ENCODE data around the gene POU2F3.
"Not testable (repeated sequence)": the region's sequence is repeated elsewhere in the genome, so short reads cannot be mapped to it uniquely, and the experiment has no call there.

POU2F3 gene

GRCh38 chr11:120249279-120250262 lies 9.6 kb downstream of the POU2F3 start:
- peak; percentile 31 for ATAC-seq
- peaks cover 85% of the 10 kb centered on the region for H3K27me3 Mint-ChIP-seq
- peak overlapping the region; percentile 15 to 69 for H3K27ac Mint-ChIP-seq
- peaks cover 0 to 9% of the 10 kb centered on the region in 2 donors for H3K9me3 Mint-ChIP-seq
- no peak for DNase-seq
- H3K4me3 Mint-ChIP-seq = peak overlapping the region; percentile 51 to 77
- H3K4me1 Mint-ChIP-seq = peaks cover 55% of the 10 kb centered on the region

- H3K4me3 Mint-ChIP-seq, DNase-seq, H3K27ac Mint-ChIP-seq, H3K9me3 Mint-ChIP-seq, ATAC-seq: not testable (repeated sequence)
- Mint-ChIP-seq H3K27me3 (peaks cover 88% of the 10 kb centered on the region), H3K4me1 (peaks cover 35% of the 10 kb centered on the region)
These were observed 13.4 kb downstream of the POU2F3 start for GRCh38 chr11:120253377-120253776.

- H3K27ac Mint-ChIP-seq = no peak overlapping the region
- DNase-seq (no peak), ATAC-seq (peak; percentile 8)
- H3K4me3 Mint-ChIP-seq = no peak overlapping the region
- H3K9me3 Mint-ChIP-seq = peaks cover 0 to 3% of the 10 kb centered on the region in 2 donors
- H3K4me1 Mint-ChIP-seq = peaks cover 19% of the 10 kb centered on the region
- H3K27me3 Mint-ChIP-seq = peaks cover 100% of the 10 kb centered on the region
These were observed 15.0 kb downstream of the POU2F3 start for GRCh38 chr11:120254788-120255518.

GRCh38 chr11:120255519-120255866 lies 15.6 kb downstream of the POU2F3 start:
- no peak overlapping the region for H3K27ac Mint-ChIP-seq
- ATAC-seq (peak; percentile 21), DNase-seq (no peak)
- peaks cover 15% of the 10 kb centered on the region for H3K4me1 Mint-ChIP-seq
- no peaks in the 10 kb centered on the region for H3K9me3 Mint-ChIP-seq
- H3K27me3 Mint-ChIP-seq = peaks cover 100% of the 10 kb centered on the region
- no peak overlapping the region for H3K4me3 Mint-ChIP-seq

GRCh38 chr11:120256178-120256577 lies 16.2 kb downstream of the POU2F3 start:
- Mint-ChIP-seq H3K4me1 (peaks cover 15% of the 10 kb centered on the region), H3K9me3 (no peaks in the 10 kb centered on the region), H3K4me3 (no peak overlapping the region), H3K27me3 (peaks cover 100% of the 10 kb centered on the region), H3K27ac (no peak overlapping the region)
- DNase-seq (no peak), ATAC-seq (no peak)

GRCh38 chr11:120256779-120257178 lies 16.8 kb downstream of the POU2F3 start:
- no peak overlapping the region for H3K27ac Mint-ChIP-seq
- no peak for ATAC-seq
- no peak for DNase-seq
- H3K4me1 Mint-ChIP-seq = peaks cover 15% of the 10 kb centered on the region
- H3K9me3 Mint-ChIP-seq = no peaks in the 10 kb centered on the region
- H3K27me3 Mint-ChIP-seq = peaks cover 100% of the 10 kb centered on the region
- no peak overlapping the region for H3K4me3 Mint-ChIP-seq

GRCh38 chr11:120257346-120257745 lies 17.4 kb downstream of the POU2F3 start:
- peaks cover 15% of the 10 kb centered on the region for H3K4me1 Mint-ChIP-seq
- no peak overlapping the region for H3K4me3 Mint-ChIP-seq
- DNase-seq = no peak
- H3K9me3 Mint-ChIP-seq = no peaks in the 10 kb centered on the region
- ATAC-seq = no peak
- no peak overlapping the region for H3K27ac Mint-ChIP-seq
- H3K27me3 Mint-ChIP-seq = peaks cover 94% of the 10 kb centered on the region

GRCh38 chr11:120258661-120259060 lies 18.7 kb downstream of the POU2F3 start:
- Mint-ChIP-seq H3K4me3 (no peak overlapping the region), H3K27me3 (peaks cover 89% of the 10 kb centered on the region), H3K27ac (no peak overlapping the region), H3K9me3 (no peaks in the 10 kb centered on the region), H3K4me1 (peaks cover 15% of the 10 kb centered on the region)
- DNase-seq (no peak), ATAC-seq (no peak)

GRCh38 chr11:120259241-120259640 lies 19.3 kb downstream of the POU2F3 start:
- H3K4me1 Mint-ChIP-seq = peaks cover 13% of the 10 kb centered on the region
- H3K27me3 Mint-ChIP-seq = peaks cover 89% of the 10 kb centered on the region
- H3K27ac Mint-ChIP-seq = no peak overlapping the region
- no peak for ATAC-seq
- H3K9me3 Mint-ChIP-seq = no peaks in the 10 kb centered on the region
- DNase-seq = no peak
- H3K4me3 Mint-ChIP-seq = no peak overlapping the region

GRCh38 chr11:120259988-120260565 lies 20.1 kb downstream of the POU2F3 start:
- peaks cover 5% of the 10 kb centered on the region for H3K4me1 Mint-ChIP-seq
- ATAC-seq = no peak
- DNase-seq = no peak
- H3K9me3 Mint-ChIP-seq = no peaks in the 10 kb centered on the region
- H3K4me3 Mint-ChIP-seq = no peak overlapping the region
- peaks cover 85% of the 10 kb centered on the region for H3K27me3 Mint-ChIP-seq
- no peak overlapping the region for H3K27ac Mint-ChIP-seq

- Mint-ChIP-seq H3K4me3 (no peak overlapping the region), H3K4me1 (no peaks in the 10 kb centered on the region), H3K27me3 (peaks cover 85% of the 10 kb centered on the region)
These were observed 20.7 kb downstream of the POU2F3 start for GRCh38 chr11:120260616-120261015.

GRCh38 chr11:120261321-120261720 lies 21.4 kb downstream of the POU2F3 start:
- no peak for DNase-seq
- Mint-ChIP-seq H3K4me3 (no peak overlapping the region), H3K9me3 (no peaks in the 10 kb centered on the region), H3K27ac (no peak overlapping the region), H3K4me1 (no peaks in the 10 kb centered on the region), H3K27me3 (peaks cover 85% of the 10 kb centered on the region)
- ATAC-seq = no peak

More at GRCh38 chr11:120260616-120261015, 20.7 kb downstream of the POU2F3 start:
- no peaks in the 10 kb centered on the region for H3K9me3 Mint-ChIP-seq
- no peak for DNase-seq
- no peak for ATAC-seq
- no peak overlapping the region for H3K27ac Mint-ChIP-seq

GRCh38 chr11:120261931-120262330 lies 22.0 kb downstream of the POU2F3 start:
- H3K27ac Mint-ChIP-seq = no peak overlapping the region
- no peaks in the 10 kb centered on the region for H3K9me3 Mint-ChIP-seq
- ATAC-seq (no peak), DNase-seq (no peak)
- H3K27me3 Mint-ChIP-seq = peaks cover 85% of the 10 kb centered on the region
- no peak overlapping the region for H3K4me3 Mint-ChIP-seq
- no peaks in the 10 kb centered on the region for H3K4me1 Mint-ChIP-seq

- Mint-ChIP-seq H3K9me3 (no peaks in the 10 kb centered on the region), H3K4me3 (no peak overlapping the region), H3K27me3 (peaks cover 75% of the 10 kb centered on the region), H3K27ac (peak overlapping the region in 1 of 2 donors; percentile 78), H3K4me1 (no peaks in the 10 kb centered on the region)
- DNase-seq = no peak
- ATAC-seq = no peak
These were observed 27.4 kb downstream of the POU2F3 start for GRCh38 chr11:120267319-120267718.

- no peaks in the 10 kb centered on the region for H3K9me3 Mint-ChIP-seq
- no peak overlapping the region for H3K27ac Mint-ChIP-seq
- no peak overlapping the region for H3K4me3 Mint-ChIP-seq
- ATAC-seq (no peak), DNase-seq (no peak)
- peaks cover 75% of the 10 kb centered on the region for H3K27me3 Mint-ChIP-seq
- no peaks in the 10 kb centered on the region for H3K4me1 Mint-ChIP-seq
These were observed 28.7 kb downstream of the POU2F3 start for GRCh38 chr11:120268686-120269085.

GRCh38 chr11:120270386-120270785 lies 30.4 kb downstream of the POU2F3 start:
- DNase-seq = no peak
- Mint-ChIP-seq H3K27me3 (peaks cover 79% of the 10 kb centered on the region), H3K9me3 (no peaks in the 10 kb centered on the region), H3K27ac (no peak overlapping the region), H3K4me1 (no peaks in the 10 kb centered on the region), H3K4me3 (no peak overlapping the region)
- no peak for ATAC-seq
